ENCODE measurements around the gene CNOT10.
"Not testable (repeated sequence)": the region's sequence is repeated elsewhere in the genome, so short reads cannot be mapped to it uniquely, and the experiment has no call there.

CNOT10 gene

GRCh38 chr3:32684800-32685542 is at the start of gene CNOT10:
Gene CNOT10, plus strand, starts transcription at chr3:32685188. Its CDS starts 273 bp downstream, at chr3:32685461.
- peak; percentile 79 for DNase-seq

GRCh38 chr3:32640939-32641338 is 44.0 kb upstream of the CNOT10 start:
- DNase-seq: no peak

- DNase-seq: no peak
Observed at GRCh38 chr3:32641356-32641755, 43.6 kb upstream of the CNOT10 start.

GRCh38 chr3:32643354-32643753 is 41.6 kb upstream of the CNOT10 start:
- no peak for DNase-seq

- no peak for DNase-seq
Observed at GRCh38 chr3:32643816-32644215, 41.2 kb upstream of the CNOT10 start.

GRCh38 chr3:32644380-32644779 is 40.6 kb upstream of the CNOT10 start:
- no peak for DNase-seq

GRCh38 chr3:32646761-32647160 is 38.2 kb upstream of the CNOT10 start:
- no peak for DNase-seq

GRCh38 chr3:32652337-32653100 is 32.5 kb upstream of the CNOT10 start:
- DNase-seq: not testable (repeated sequence)

GRCh38 chr3:32655167-32655566 is 29.8 kb upstream of the CNOT10 start:
- no peak for DNase-seq

- DNase-seq: no peak
Observed at GRCh38 chr3:32660634-32661033, 24.4 kb upstream of the CNOT10 start.

- no peak for DNase-seq
Observed at GRCh38 chr3:32662647-32663046, 22.3 kb upstream of the CNOT10 start.

- DNase-seq: not testable (repeated sequence)
Observed at GRCh38 chr3:32664630-32665075, 20.3 kb upstream of the CNOT10 start.

GRCh38 chr3:32667072-32667582 is 17.9 kb upstream of the CNOT10 start:
- no peak for DNase-seq

GRCh38 chr3:32669226-32669625 is 15.8 kb upstream of the CNOT10 start:
- DNase-seq: not testable (repeated sequence)

- DNase-seq: not testable (repeated sequence)
Observed at GRCh38 chr3:32673730-32674129, 11.3 kb upstream of the CNOT10 start.

GRCh38 chr3:32675164-32675563 is 9.8 kb upstream of the CNOT10 start:
- no peak for DNase-seq

GRCh38 chr3:32675650-32676049 is 9.3 kb upstream of the CNOT10 start:
- no peak for DNase-seq

- DNase-seq: no peak
Observed at GRCh38 chr3:32681811-32682210, 3.2 kb upstream of the CNOT10 start.

GRCh38 chr3:32684029-32684799 is 774 bp upstream of the CNOT10 start:
- no peak for DNase-seq

GRCh38 chr3:32685543-32686185 is 676 bp downstream of the CNOT10 start:
- DNase-seq: no peak

- no peak for DNase-seq
Observed at GRCh38 chr3:32686713-32687112, 1.7 kb downstream of the CNOT10 start.

GRCh38 chr3:32691847-32692246 is 6.9 kb downstream of the CNOT10 start:
- DNase-seq: no peak

GRCh38 chr3:32696523-32696922 is 11.5 kb downstream of the CNOT10 start:
- DNase-seq: no peak

Data from COR-L47 (cell line).